GM19099 (cell line): ENCODE data around the gene TRAFD1.

Experiments used
- POLR2A ChIP-seq: IDR thresholded peaks from 3 replicates; pipeline ENCODE4 v1.6.1; 2011; ENCODE audit warnings: low read depth; ENCODE audit not compliant: insufficient read length; ENCODE audit errors: extremely low read depth

The TRAFD1 gene

GRCh38 chr12:112112409-112113133 is 12.8 kb upstream of the TRAFD1 start:
- no peak for TF ChIP-seq POLR2A

GRCh38 chr12:112115259-112116045 is 9.9 kb upstream of the TRAFD1 start:
- TF ChIP-seq POLR2A: no peak

- TF ChIP-seq POLR2A: no peak
Measured at GRCh38 chr12:112116232-112117060, 8.9 kb upstream of the TRAFD1 start.

GRCh38 chr12:112117685-112118084 is 7.7 kb upstream of the TRAFD1 start:
- TF ChIP-seq POLR2A: no peak

GRCh38 chr12:112121780-112122565 is 3.4 kb upstream of the TRAFD1 start:
- TF ChIP-seq POLR2A: no peak

GRCh38 chr12:112122823-112123690 is 2.3 kb upstream of the TRAFD1 start:
- TF ChIP-seq POLR2A: no peak

- no peak for TF ChIP-seq POLR2A
Measured at GRCh38 chr12:112124918-112125249, 476 bp upstream of the TRAFD1 start.

GRCh38 chr12:112126000-112126438 is 659 bp downstream of the TRAFD1 start:
- TF ChIP-seq POLR2A: peak; percentile 13

GRCh38 chr12:112126911-112127310 is 1.6 kb downstream of the TRAFD1 start:
- TF ChIP-seq POLR2A: no peak

- TF ChIP-seq POLR2A: peak; percentile 38
Measured at GRCh38 chr12:112130441-112130998, 5.2 kb downstream of the TRAFD1 start.

GRCh38 chr12:112131686-112132085 is 6.3 kb downstream of the TRAFD1 start:
- no peak for TF ChIP-seq POLR2A

- no peak for TF ChIP-seq POLR2A
Measured at GRCh38 chr12:112133418-112133817, 8.1 kb downstream of the TRAFD1 start.

GRCh38 chr12:112134731-112135130 is 9.4 kb downstream of the TRAFD1 start:
- TF ChIP-seq POLR2A: no peak
